H9 (cell line): ENCODE measurements around the gene POLH. TPM values are rescaled to one million over a fixed set of nuclear protein-coding genes. Genes with fewer than 3 reads are reported as not detected.

Experiments
- DNase-seq: peaks from one replicate; pipeline ENCODE4 v3.0.0-alpha.2; 2017
- H2AFZ ChIP-seq: one replicate; pipeline ENCODE4 v1.6.1; 2013; ENCODE audit warnings: mild to moderate bottlenecking, low read length, control low read depth, moderate library complexity
- H2AK5ac ChIP-seq: 2 replicates; pipeline ENCODE4 v1.6.1; 2013; ENCODE audit warnings: low read length, control low read depth, mixed read lengths; ENCODE audit not compliant: insufficient read length
- H2BK120ac ChIP-seq: one replicate; pipeline ENCODE4 v1.6.1; 2013; ENCODE audit warnings: low read depth, mild to moderate bottlenecking, low read length, control low read depth, inconsistent platforms; ENCODE audit not compliant: poor library complexity, severe bottlenecking
- H2BK12ac ChIP-seq: 2 replicates; pipeline ENCODE4 v1.6.1; 2013; ENCODE audit warnings: low read length, control low read depth, mixed read lengths, low read depth; ENCODE audit not compliant: insufficient read length
- H2BK15ac ChIP-seq: 2 replicates; pipeline ENCODE4 v1.6.1; 2013; ENCODE audit warnings: low read depth, low read length, control low read depth
- H2BK20ac ChIP-seq: one replicate; pipeline ENCODE4 v1.6.1; 2013; ENCODE audit warnings: low read depth, mild to moderate bottlenecking, low read length, control low read depth, inconsistent platforms; ENCODE audit not compliant: poor library complexity, severe bottlenecking
- H2BK5ac ChIP-seq: 2 replicates; pipeline ENCODE4 v1.6.1; 2013; ENCODE audit warnings: low read length, control low read depth, mixed read lengths; ENCODE audit not compliant: insufficient read length
- H3K14ac ChIP-seq: 2 replicates; pipeline ENCODE4 v1.6.1; 2013; ENCODE audit warnings: low read length, control low read depth; ENCODE audit not compliant: insufficient read depth
- H3K18ac ChIP-seq: 2 replicates; pipeline ENCODE4 v1.6.1; 2013; ENCODE audit warnings: low read depth, mild to moderate bottlenecking, mixed read lengths, low read length, control low read depth; ENCODE audit not compliant: insufficient read length
- H3K23ac ChIP-seq: 2 replicates; pipeline ENCODE4 v1.6.1; 2013; ENCODE audit warnings: low read length, control low read depth, mixed read lengths, low read depth; ENCODE audit not compliant: insufficient read length
- H3K23me2 ChIP-seq: 2 replicates; pipeline ENCODE4 v1.6.1; 2013; ENCODE audit warnings: low read depth, mild to moderate bottlenecking, mixed read lengths, low read length, control low read depth; ENCODE audit not compliant: insufficient read length, poor library complexity, severe bottlenecking
- H3K27ac ChIP-seq: 2 replicates; pipeline ENCODE4 v1.5.1; 2013; ENCODE audit warnings: low read length, control low read depth, mixed read lengths, low read depth; ENCODE audit not compliant: insufficient read length
- H3K27me3 ChIP-seq: 2 replicates; pipeline ENCODE4 v1.6.1; 2013; ENCODE audit warnings: low read length, control low read depth, inconsistent platforms; ENCODE audit not compliant: insufficient read depth
- H3K4ac ChIP-seq: 2 replicates; pipeline ENCODE4 v1.6.1; 2013; ENCODE audit warnings: low read depth, mild to moderate bottlenecking, control low read depth, inconsistent platforms, low read length, moderate library complexity
- H3K4me1 ChIP-seq: 2 replicates; pipeline ENCODE4 v1.6.1; 2013; ENCODE audit warnings: low read length, control low read depth, inconsistent platforms; ENCODE audit not compliant: insufficient read depth
- H3K4me2 ChIP-seq: 2 replicates; pipeline ENCODE4 v1.6.1; 2013; ENCODE audit warnings: low read length, control low read depth, mixed read lengths; ENCODE audit not compliant: insufficient read length, insufficient read depth
- H3K56ac ChIP-seq: 2 replicates; pipeline ENCODE4 v1.6.1; 2013; ENCODE audit warnings: low read depth, mild to moderate bottlenecking, mixed read lengths, low read length, control low read depth; ENCODE audit not compliant: insufficient read length
- H3K79me1 ChIP-seq: 2 replicates; pipeline ENCODE4 v1.6.1; 2013; ENCODE audit warnings: low read depth, mild to moderate bottlenecking, moderate library complexity, low read length, control low read depth, inconsistent platforms; ENCODE audit not compliant: insufficient read depth, poor library complexity, severe bottlenecking
- H3K79me2 ChIP-seq: 2 replicates; pipeline ENCODE4 v1.6.1; 2013; ENCODE audit warnings: low read length, control low read depth, inconsistent platforms; ENCODE audit not compliant: insufficient read depth
- H3K9ac ChIP-seq: 2 replicates; pipeline ENCODE4 v1.6.1; 2013; ENCODE audit warnings: low read length, control low read depth, mixed read lengths; ENCODE audit not compliant: insufficient read length; ENCODE audit errors: extremely low read depth
- H3K9me3 ChIP-seq: one replicate; pipeline ENCODE4 v1.6.1; 2013; ENCODE audit warnings: low read depth, low read length, inconsistent platforms; ENCODE audit not compliant: control insufficient read depth
- H3T11ph ChIP-seq: one replicate; pipeline ENCODE4 v1.6.1; 2013; ENCODE audit warnings: mild to moderate bottlenecking, low read length, control low read depth, inconsistent platforms
- H4K20me1 ChIP-seq: one replicate; pipeline ENCODE4 v1.6.1; 2013; ENCODE audit not compliant: control insufficient read depth, insufficient read length, insufficient read depth
- H4K5ac ChIP-seq: 2 replicates; pipeline ENCODE4 v1.6.1; 2013; ENCODE audit warnings: low read depth, mild to moderate bottlenecking, mixed read lengths, low read length, control low read depth; ENCODE audit not compliant: insufficient read length
- H4K8ac ChIP-seq: replicated peaks from 2 replicates; pipeline ENCODE4 v1.6.1; 2013; ENCODE audit warnings: low read length, control low read depth, mixed read lengths, low read depth; ENCODE audit not compliant: insufficient read length
- H4K91ac ChIP-seq: 2 replicates; pipeline ENCODE4 v1.6.1; 2013; ENCODE audit warnings: low read depth, mild to moderate bottlenecking, moderate library complexity, mixed read lengths, low read length, control low read depth; ENCODE audit not compliant: insufficient read length
- H3K27ac Mint-ChIP-seq, 3 experiments: 2 replicates in 2 of 3; 3 replicates in 1 of 3; pipeline ENCODE4 v1.8.0; 2020 to 2021; ENCODE audit warnings: mixed read lengths in 3 of 3, mild to moderate bottlenecking in 1 of 3, moderate library complexity in 1 of 3
- H3K27me3 Mint-ChIP-seq: 2 replicates; pipeline ENCODE4 v1.8.0; 2021; ENCODE audit warnings: low read depth, mild to moderate bottlenecking, moderate library complexity, mixed read lengths
- H3K36me3 Mint-ChIP-seq, 3 experiments: 2 replicates in 2 of 3; 3 replicates in 1 of 3; pipeline ENCODE4 v1.8.0; 2020 to 2021; ENCODE audit warnings: low read depth in 3 of 3, mixed read lengths in 3 of 3; ENCODE audit not compliant: insufficient read depth in 1 of 3
- H3K4me1 Mint-ChIP-seq, 2 experiments: 2 replicates each; pipeline ENCODE4 v1.8.0; 2020; ENCODE audit warnings: mixed read lengths in 2 of 2
- H3K4me3 Mint-ChIP-seq, 2 experiments: 2 replicates in 1 of 2; 3 replicates in 1 of 2; pipeline ENCODE4 v1.8.0; 2020 to 2021; ENCODE audit warnings: mild to moderate bottlenecking in 2 of 2, mixed read lengths in 2 of 2, moderate library complexity in 1 of 2
- H3K9me3 Mint-ChIP-seq, 2 experiments: 2 replicates in 1 of 2; 3 replicates in 1 of 2; pipeline ENCODE4 v1.8.0; 2020; ENCODE audit warnings: mild to moderate bottlenecking in 2 of 2, mixed read lengths in 2 of 2, moderate library complexity in 1 of 2
- WGBS: extraction: QIAGEN DNeasy Blood & Tissue Kit; methylation state at CpG from one replicate; pipeline ENCODE4 v1.1.7; 2013; ENCODE audit warnings: missing lambda C conversion rate, low lambda C conversion rate, mixed read lengths; ENCODE audit not compliant: insufficient read length; ENCODE audit errors: extremely low coverage; 5-methylcytosine and 5-hydroxymethylcytosine counted together
- total RNA-seq: library from RNA; stranded (reverse); gene quantifications from 2 replicates; pipeline ENCODE4 v1.2.1, GENCODE V29; 2021
- TF ChIP-seq, protein P1 (sequence below): fragments of 200-600 bp; sonication (generic); conservative IDR thresholded peaks from 3 replicates; pipeline ENCODE4 v1.8.0; 2021; ENCODE audit warnings: antibody characterized with exemption, mild to moderate bottlenecking

Gene POLH
- total RNA-seq, 1 experiment from 2014 or later, result 12.6 TPM

- Histone ChIP-seq H3K27ac (no peak overlapping the region), H2BK120ac (no peak overlapping the region), H2AK5ac (no peak overlapping the region), H2AFZ (no peak overlapping the region), H3K4ac (no peak overlapping the region), H3K4me2 (peak overlapping the region; percentile 99), H2BK5ac (no peak overlapping the region), H4K91ac (no peak overlapping the region), H3K23me2 (peaks cover 7% of the 10 kb centered on the region), H4K8ac (no peak overlapping the region), H3K9me3 (no peaks in the 10 kb centered on the region), H3K18ac (no peak overlapping the region), H3K79me1 (peaks cover 4% of the 10 kb centered on the region), H2BK12ac (no peak overlapping the region), H3K56ac (no peak overlapping the region), H4K5ac (no peak overlapping the region), H3K4me1 (no peaks in the 10 kb centered on the region), H3T11ph (no peak overlapping the region), H3K79me2 (peaks cover 11% of the 10 kb centered on the region; the same call in 1 of the 2 replicates), H3K27me3 (no peaks in the 10 kb centered on the region), H2BK15ac (no peak overlapping the region), H3K9ac (peak overlapping the region; percentile 54), H4K20me1 (no peaks in the 10 kb centered on the region), H3K14ac (no peak overlapping the region), H2BK20ac (no peak overlapping the region), H3K23ac (no peak overlapping the region)
- Mint-ChIP-seq H3K27me3 (no peaks in the 10 kb centered on the region), H3K4me3 (peak overlapping the region; percentile 95 to 99), H3K4me1 (peaks cover 18% of the 10 kb centered on the region in 2 experiments), H3K27ac (peak overlapping the region; percentile 7 to 98 (median 76); a peak in 5 of 7 replicates), H3K9me3 (peaks cover 0 to 3% of the 10 kb centered on the region in 2 experiments; a peak in 3 of 5 replicates), H3K36me3 (peaks cover 14 to 48% (median 33%) of the 10 kb centered on the region in 3 experiments; a peak in 6 of 7 replicates)
- peak; percentile 48 for DNase-seq
- TF ChIP-seq, protein P1, sequence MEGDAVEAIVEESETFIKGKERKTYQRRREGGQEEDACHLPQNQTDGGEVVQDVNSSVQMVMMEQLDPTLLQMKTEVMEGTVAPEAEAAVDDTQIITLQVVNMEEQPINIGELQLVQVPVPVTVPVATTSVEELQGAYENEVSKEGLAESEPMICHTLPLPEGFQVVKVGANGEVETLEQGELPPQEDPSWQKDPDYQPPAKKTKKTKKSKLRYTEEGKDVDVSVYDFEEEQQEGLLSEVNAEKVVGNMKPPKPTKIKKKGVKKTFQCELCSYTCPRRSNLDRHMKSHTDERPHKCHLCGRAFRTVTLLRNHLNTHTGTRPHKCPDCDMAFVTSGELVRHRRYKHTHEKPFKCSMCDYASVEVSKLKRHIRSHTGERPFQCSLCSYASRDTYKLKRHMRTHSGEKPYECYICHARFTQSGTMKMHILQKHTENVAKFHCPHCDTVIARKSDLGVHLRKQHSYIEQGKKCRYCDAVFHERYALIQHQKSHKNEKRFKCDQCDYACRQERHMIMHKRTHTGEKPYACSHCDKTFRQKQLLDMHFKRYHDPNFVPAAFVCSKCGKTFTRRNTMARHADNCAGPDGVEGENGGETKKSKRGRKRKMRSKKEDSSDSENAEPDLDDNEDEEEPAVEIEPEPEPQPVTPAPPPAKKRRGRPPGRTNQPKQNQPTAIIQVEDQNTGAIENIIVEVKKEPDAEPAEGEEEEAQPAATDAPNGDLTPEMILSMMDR, result no peak
- no CpG with 5 or more reads among the region's 38 CpGs for WGBS
These were observed 747 bp upstream of the POLH start for GRCh38 chr6:43575105-43575771.
